Upper lobe of left lung (tissue), 4 donors: ENCODE results near the gene IL17D.

Source experiments
- CTCF ChIP-seq, 6 experiments: fragments of 450-650 bp in 4 of 6; fragments of 200-600 bp in 2 of 6; sonication (generic) in 2 of 6; IDR thresholded peaks; one replicate each; pipeline ENCODE4 v1.5.1; 2016 to 2019; ENCODE audit warnings: antibody characterized with exemption in 6 of 6
- POLR2A ChIP-seq, 4 donors: fragments of 450-650 bp; IDR thresholded peaks; one replicate each; pipeline ENCODE4 v1.5.1; 2016 to 2017; ENCODE audit warnings: antibody characterized with exemption in 4 of 4, mild to moderate bottlenecking in 2 of 4
- POLR2AphosphoS5 ChIP-seq, 2 donors: sonication (generic); formaldehyde crosslinking; IDR thresholded peaks; one replicate each; pipeline ENCODE4 v1.5.1; 2017; ENCODE audit warnings: antibody characterized with exemption in 2 of 2

DNA sequence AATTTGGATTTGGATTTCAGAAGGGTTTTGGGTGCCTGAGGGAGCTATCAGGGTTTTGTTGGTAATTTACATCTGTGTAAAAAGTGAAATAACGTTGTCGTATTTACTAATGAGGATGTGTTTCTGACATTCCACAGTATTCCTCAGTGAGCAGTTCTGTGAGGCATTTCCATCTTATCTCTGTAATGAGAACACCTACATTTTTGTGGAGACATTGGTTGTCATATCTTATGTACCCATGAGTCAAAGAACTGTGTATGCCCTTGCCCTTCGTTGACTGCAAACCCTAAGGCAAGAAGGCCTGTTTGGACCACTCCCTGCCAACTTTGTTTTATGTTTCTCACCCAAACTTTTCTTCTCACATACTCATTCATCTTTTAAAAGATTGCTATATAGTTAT is 14.2 kb upstream of the IL17D start:
- no peak for TF ChIP-seq CTCF (IDR thresholded peaks at IDR 0.05)
- no peak for TF ChIP-seq POLR2AphosphoS5 (IDR thresholded peaks at IDR 0.05)
- TF ChIP-seq POLR2A (IDR thresholded peaks at IDR 0.05): no peak
